OCI-LY7 (cell line): Measurements from ENCODE around the gene BAIAP2L1. TPM values are rescaled to one million over a fixed set of nuclear protein-coding genes. Genes with fewer than 3 reads are reported as not detected.

Experiments
- BruUV-seq: library from RNA; stranded (reverse); fragments of 400-500 nt; replicated peaks from 2 replicates; lab custom pipeline; 2021; lab: Mats Ljungman, UMichigan
- CTCF ChIA-PET: fragments of 300-600 bp; sonication (Branson Sonifier 250); formaldehyde crosslinking; loops from one replicate; lab custom pipeline; 2022; ENCODE audit warnings: antibody characterized with exemption; ENCODE audit not compliant: unreplicated experiment; lab: Charles Lee
- POLR2A ChIA-PET: fragments of 300-600 bp; sonication (Branson Sonifier 250); formaldehyde crosslinking; loops from one replicate; lab custom pipeline; 2022; ENCODE audit warnings: antibody characterized with exemption; lab: Charles Lee
- DNase-seq: peaks from one replicate; pipeline ENCODE4 v3.0.0-alpha.2; 2015; ENCODE audit warnings: low spot score
- H2AFZ ChIP-seq: fragments of 200-600 bp; sonication (generic), shearing (Covaris generic); 2 replicates; pipeline ENCODE4 v1.6.1; 2014; ENCODE audit warnings: mild to moderate bottlenecking, antibody characterized with exemption, low read length, moderate library complexity
- H3K27ac ChIP-seq: fragments of 200-600 bp; sonication (generic); 2 replicates; pipeline ENCODE4 v1.5.1; 2014; ENCODE audit warnings: mixed run types, low read depth, mild to moderate bottlenecking, moderate library complexity, low read length, inconsistent platforms; ENCODE audit not compliant: poor library complexity, severe bottlenecking
- H3K36me3 ChIP-seq: fragments of 200-600 bp; sonication (generic); 2 replicates; pipeline ENCODE4 v1.6.1; 2014; ENCODE audit warnings: mild to moderate bottlenecking, antibody characterized with exemption, low read length, moderate library complexity, mixed read lengths; ENCODE audit not compliant: insufficient read depth
- H3K4me1 ChIP-seq: fragments of 200-600 bp; sonication (generic); 2 replicates; pipeline ENCODE4 v1.5.1; 2014; ENCODE audit warnings: mild to moderate bottlenecking, low read length; ENCODE audit not compliant: insufficient read depth, poor library complexity, severe bottlenecking
- H3K4me2 ChIP-seq: fragments of 200-600 bp; sonication (generic); 2 replicates; pipeline ENCODE4 v1.6.1; 2014; ENCODE audit warnings: mild to moderate bottlenecking, low read length
- H3K4me3 ChIP-seq: fragments of 200-600 bp; sonication (generic); 2 replicates; pipeline ENCODE4 v1.5.1; 2014; ENCODE audit warnings: mild to moderate bottlenecking, low read depth, low read length; ENCODE audit not compliant: poor library complexity, severe bottlenecking
- H3K79me2 ChIP-seq: fragments of 200-600 bp; sonication (generic); 2 replicates; pipeline ENCODE4 v1.6.1; 2016; ENCODE audit warnings: low read depth, mild to moderate bottlenecking, low read length, moderate library complexity, mixed read lengths; ENCODE audit not compliant: insufficient read depth
- H3K9me2 ChIP-seq: fragments of 200-600 bp; sonication (generic); 2 replicates; pipeline ENCODE4 v1.6.1; 2016; ENCODE audit warnings: mild to moderate bottlenecking, low read length, mixed read lengths; ENCODE audit not compliant: insufficient read depth
- H3K9me3 ChIP-seq: fragments of 200-600 bp; sonication (generic); 2 replicates; pipeline ENCODE4 v1.6.1; 2014; ENCODE audit warnings: mild to moderate bottlenecking, mixed run types, low read length, mixed read lengths
- H4K20me1 ChIP-seq: fragments of 200-600 bp; sonication (generic); 2 replicates; pipeline ENCODE4 v1.6.1; 2014; ENCODE audit warnings: mild to moderate bottlenecking, antibody characterized with exemption, low read length, moderate library complexity, mixed read lengths; ENCODE audit not compliant: insufficient read depth
- CTCF ChIP-seq: fragments of 200-600 bp; sonication (generic); conservative IDR thresholded peaks from 2 replicates; pipeline ENCODE4 v1.5.1; 2014; ENCODE audit warnings: mild to moderate bottlenecking, antibody characterized with exemption, low read length, moderate library complexity, mixed read lengths
- EZH2phosphoT487 ChIP-seq: fragments of 200-600 bp; sonication (generic); IDR thresholded peaks from 2 replicates; pipeline ENCODE4 v1.6.1; 2018; ENCODE audit warnings: low read depth, borderline replicate concordance, mild to moderate bottlenecking, mixed run types, antibody characterized with exemption, low read length, moderate library complexity, mixed read lengths
- intact Hi-C: fragments of 100-400 bp; cut with micrococcal nuclease; formaldehyde crosslinking; loops from one replicate; pipeline ENCODE4 v1.10.0; 2022; ENCODE audit not compliant: unreplicated experiment
- total RNA-seq, 2 experiments: library from RNA; depleted of rRNA in 1 of 2; stranded (reverse); fragments of >200 nt in 1 of 2; shearing (Covaris generic) in 1 of 2; gene quantifications; 2 replicates each; pipeline ENCODE4 v1.2.3, GENCODE V29; 2014 to 2022

The BAIAP2L1 gene
- total RNA-seq, 2 experiments from 2014 or later, result not detected

GRCh38 chr7:98359395-98359794, 41.5 kb downstream of the BAIAP2L1 start:
- intact Hi-C loops, result no loop called here
- no peak for DNase-seq
- Histone ChIP-seq H3K9me2 (no peaks in the 10 kb centered on the region), H4K20me1 (no peaks in the 10 kb centered on the region), H3K79me2 (no peaks in the 10 kb centered on the region), H3K36me3 (no peaks in the 10 kb centered on the region), H3K4me3 (no peak overlapping the region), H3K9me3 (no peaks in the 10 kb centered on the region), H3K27ac (no peak overlapping the region), H3K4me1 (no peaks in the 10 kb centered on the region), H3K4me2 (no peak overlapping the region), H2AFZ (no peak overlapping the region)
- TF ChIP-seq EZH2phosphoT487 (no peak), CTCF (no peak)
- BruUV-seq, result no TSS peak
- POLR2A ChIA-PET, result no interaction called here
- CTCF ChIA-PET, result no interaction called here

- TF ChIP-seq CTCF (no peak), EZH2phosphoT487 (no peak)
- H3K4me2 ChIP-seq, result no peak overlapping the region
- H3K36me3 ChIP-seq, result no peaks in the 10 kb centered on the region
- BruUV-seq, result no TSS peak
- no peak overlapping the region for H3K27ac ChIP-seq
- no peaks in the 10 kb centered on the region for H4K20me1 ChIP-seq
- intact Hi-C loops, result no loop called here
- ChIA-PET POLR2A (no interaction called here), CTCF (no interaction called here)
- DNase-seq, result no peak
- H3K79me2 ChIP-seq, result no peaks in the 10 kb centered on the region
- no peaks in the 10 kb centered on the region for H3K4me1 ChIP-seq
- no peaks in the 10 kb centered on the region for H3K9me3 ChIP-seq
- no peaks in the 10 kb centered on the region for H3K9me2 ChIP-seq
- H3K4me3 ChIP-seq, result no peak overlapping the region
- H2AFZ ChIP-seq, result no peak overlapping the region
Observed at GRCh38 chr7:98358706-98359105, 42.2 kb downstream of the BAIAP2L1 start.

- H3K27ac ChIP-seq, result no peak overlapping the region
- ChIA-PET CTCF (no interaction called here), POLR2A (interaction anchor here (0.6 kb wide), 1 partner anchor 19 kb away, joined by 3 read pairs; no protein-coding TSS in a partner anchor)
- no TSS peak for BruUV-seq
- H3K79me2 ChIP-seq, result no peaks in the 10 kb centered on the region
- intact Hi-C loops, result no loop called here
- no peaks in the 10 kb centered on the region for H3K36me3 ChIP-seq
- H3K4me1 ChIP-seq, result no peaks in the 10 kb centered on the region
- no peak for DNase-seq
- no peaks in the 10 kb centered on the region for H3K9me2 ChIP-seq
- no peak overlapping the region for H2AFZ ChIP-seq
- H3K4me3 ChIP-seq, result no peak overlapping the region
- no peak overlapping the region for H3K4me2 ChIP-seq
- H3K9me3 ChIP-seq, result no peaks in the 10 kb centered on the region
- TF ChIP-seq CTCF, result no peak
- TF ChIP-seq EZH2phosphoT487, result no peak
- no peaks in the 10 kb centered on the region for H4K20me1 ChIP-seq
Observed at GRCh38 chr7:98357751-98358161, 43.1 kb downstream of the BAIAP2L1 start.
